Left ventricle myocardium inferior (tissue), 1 donor: ENCODE results near the gene IL33. TPM values are rescaled to one million over a fixed set of nuclear protein-coding genes. Genes with fewer than 3 reads are reported as not detected.

ENCODE experiments used
- DNase-seq: peaks from one replicate; pipeline ENCODE4 v3.0.0-alpha.2; 2020
- H3K27ac ChIP-seq: fragments of 200-600 bp; replicated peaks from 2 replicates; pipeline ENCODE4 v1.8.0; 2021
- H3K27me3 ChIP-seq: fragments of 200-600 bp; 2 replicates; pipeline ENCODE4 v1.8.0; 2021; ENCODE audit warnings: low read depth
- H3K36me3 ChIP-seq: fragments of 200-600 bp; 2 replicates; pipeline ENCODE4 v1.8.0; 2021
- H3K4me1 ChIP-seq: fragments of 200-600 bp; 2 replicates; pipeline ENCODE4 v1.8.0; 2021
- H3K4me3 ChIP-seq: fragments of 200-600 bp; 2 replicates; pipeline ENCODE4 v1.8.0; 2021; ENCODE audit warnings: mild to moderate bottlenecking, moderate library complexity
- H3K9me3 ChIP-seq: fragments of 200-600 bp; replicated peaks from 2 replicates; pipeline ENCODE4 v1.8.0; 2021
- intact Hi-C: fragments of 100-400 bp; cut with micrococcal nuclease; formaldehyde crosslinking; loops from one replicate; pipeline ENCODE4 v1.11.0; 2022
- total RNA-seq: library from RNA; stranded (reverse); fragmentation: NEBNext Ultra II Directional; extraction: Animal tissue kit (Norgen Biotek cat#: 25700); gene quantifications from one replicate; pipeline ENCODE4 v1.2.1, GENCODE V29; 2021
- TF ChIP-seq, protein P1 (sequence below): fragments of 200-600 bp; IDR thresholded peaks from 2 replicates; pipeline ENCODE4 v1.8.0; 2021; ENCODE audit warnings: antibody characterized with exemption, mild to moderate bottlenecking, borderline replicate concordance
- donor health status: DM: no; HTN: yes; CAD: no; lungs with severe emphysema.

The IL33 gene
- total RNA-seq, 1 donor from 2014 or later, result 27.1 TPM

DNA sequence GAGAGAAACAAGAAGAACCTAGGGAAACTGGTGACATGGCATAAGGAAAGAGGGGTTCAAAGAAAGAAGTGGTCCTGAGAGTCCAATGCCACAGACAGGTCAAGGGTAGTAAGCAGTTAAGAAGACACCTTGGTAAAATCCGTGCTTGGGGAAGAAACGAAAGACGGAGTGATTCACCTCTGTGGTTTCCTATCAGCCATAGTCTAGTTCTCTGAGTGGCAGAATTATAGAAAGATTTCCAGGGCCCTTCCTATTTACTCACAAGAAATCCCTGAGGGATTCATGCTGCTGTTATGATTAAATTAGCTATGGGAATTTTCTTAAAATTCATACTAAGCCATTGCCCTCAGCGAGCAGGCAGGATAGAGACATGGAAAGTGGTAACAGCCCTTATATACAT lies 31.7 kb downstream of the IL33 start:
- intact Hi-C loops, result no loop called here
- Histone ChIP-seq H3K4me3 (no peak overlapping the region), H3K36me3 (peaks cover 11% of the 10 kb centered on the region), H3K9me3 (no peaks in the 10 kb centered on the region), H3K27ac (peak overlapping the region; percentile 36), H3K4me1 (peaks cover 4% of the 10 kb centered on the region), H3K27me3 (no peaks in the 10 kb centered on the region)
- TF ChIP-seq, protein P1, sequence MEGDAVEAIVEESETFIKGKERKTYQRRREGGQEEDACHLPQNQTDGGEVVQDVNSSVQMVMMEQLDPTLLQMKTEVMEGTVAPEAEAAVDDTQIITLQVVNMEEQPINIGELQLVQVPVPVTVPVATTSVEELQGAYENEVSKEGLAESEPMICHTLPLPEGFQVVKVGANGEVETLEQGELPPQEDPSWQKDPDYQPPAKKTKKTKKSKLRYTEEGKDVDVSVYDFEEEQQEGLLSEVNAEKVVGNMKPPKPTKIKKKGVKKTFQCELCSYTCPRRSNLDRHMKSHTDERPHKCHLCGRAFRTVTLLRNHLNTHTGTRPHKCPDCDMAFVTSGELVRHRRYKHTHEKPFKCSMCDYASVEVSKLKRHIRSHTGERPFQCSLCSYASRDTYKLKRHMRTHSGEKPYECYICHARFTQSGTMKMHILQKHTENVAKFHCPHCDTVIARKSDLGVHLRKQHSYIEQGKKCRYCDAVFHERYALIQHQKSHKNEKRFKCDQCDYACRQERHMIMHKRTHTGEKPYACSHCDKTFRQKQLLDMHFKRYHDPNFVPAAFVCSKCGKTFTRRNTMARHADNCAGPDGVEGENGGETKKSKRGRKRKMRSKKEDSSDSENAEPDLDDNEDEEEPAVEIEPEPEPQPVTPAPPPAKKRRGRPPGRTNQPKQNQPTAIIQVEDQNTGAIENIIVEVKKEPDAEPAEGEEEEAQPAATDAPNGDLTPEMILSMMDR, result no peak
- no peak for DNase-seq

DNA sequence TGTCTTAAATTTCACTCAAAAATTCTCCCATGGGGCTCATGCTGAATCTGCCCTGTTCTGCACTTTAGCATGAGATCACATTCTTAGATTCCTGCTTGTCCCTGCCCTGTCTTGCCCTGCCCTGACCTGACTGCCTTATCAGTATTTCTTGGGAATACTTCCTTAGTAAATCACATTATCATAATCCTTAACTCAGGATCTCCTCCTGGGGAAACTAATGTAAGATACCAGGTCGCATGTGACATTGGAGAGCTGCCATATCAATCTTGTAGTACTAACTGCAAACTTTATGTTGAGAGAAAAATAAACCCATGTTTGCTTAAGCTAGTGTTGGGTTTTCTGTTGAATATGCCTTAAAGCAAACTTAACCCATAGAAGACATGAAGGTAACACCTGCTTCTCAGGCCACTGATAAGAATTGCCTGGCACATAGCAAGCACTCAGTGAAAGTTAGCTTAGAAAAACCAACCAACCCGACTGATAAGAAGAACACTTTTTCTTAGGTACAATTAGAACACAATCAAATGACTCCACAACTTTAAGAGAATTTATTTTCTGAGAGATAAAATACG lies 53.3 kb downstream of the IL33 start:
- Histone ChIP-seq H3K4me3 (no peak overlapping the region), H3K27me3 (no peaks in the 10 kb centered on the region), H3K4me1 (peaks cover 10% of the 10 kb centered on the region), H3K9me3 (peaks cover 16% of the 10 kb centered on the region), H3K27ac (no peak overlapping the region), H3K36me3 (peaks cover 7% of the 10 kb centered on the region)
- no peak for DNase-seq
- TF ChIP-seq, protein P1, result no peak
- intact Hi-C loops, result no loop called here

DNA sequence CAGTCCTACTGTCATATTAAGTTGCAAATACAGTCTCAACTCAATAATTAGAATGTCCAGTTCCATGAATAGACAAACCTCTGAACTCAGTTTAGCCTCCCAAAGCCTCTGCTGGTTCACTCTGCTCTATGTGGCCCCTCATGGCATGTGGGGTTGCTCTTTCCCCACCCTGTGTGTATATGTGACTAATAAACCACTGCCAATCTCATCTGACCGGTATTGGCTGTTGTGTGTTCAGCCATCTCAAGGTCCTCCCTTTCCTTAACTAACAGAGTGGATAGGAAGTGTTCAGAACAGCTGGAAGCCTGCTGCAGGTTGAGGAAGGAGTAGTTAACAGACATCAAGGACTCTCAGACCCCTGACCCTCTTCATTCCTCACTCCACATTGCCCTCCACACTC lies 55.3 kb downstream of the IL33 start:
- no peak overlapping the region for H3K4me3 ChIP-seq
- intact Hi-C loops, result no loop called here
- H3K27me3 ChIP-seq, result no peaks in the 10 kb centered on the region
- peaks cover 10% of the 10 kb centered on the region for H3K4me1 ChIP-seq
- no peaks in the 10 kb centered on the region for H3K9me3 ChIP-seq
- no peaks in the 10 kb centered on the region for H3K36me3 ChIP-seq
- TF ChIP-seq, protein P1, result no peak
- H3K27ac ChIP-seq, result peak overlapping the region; percentile 81
- no peak for DNase-seq

DNA sequence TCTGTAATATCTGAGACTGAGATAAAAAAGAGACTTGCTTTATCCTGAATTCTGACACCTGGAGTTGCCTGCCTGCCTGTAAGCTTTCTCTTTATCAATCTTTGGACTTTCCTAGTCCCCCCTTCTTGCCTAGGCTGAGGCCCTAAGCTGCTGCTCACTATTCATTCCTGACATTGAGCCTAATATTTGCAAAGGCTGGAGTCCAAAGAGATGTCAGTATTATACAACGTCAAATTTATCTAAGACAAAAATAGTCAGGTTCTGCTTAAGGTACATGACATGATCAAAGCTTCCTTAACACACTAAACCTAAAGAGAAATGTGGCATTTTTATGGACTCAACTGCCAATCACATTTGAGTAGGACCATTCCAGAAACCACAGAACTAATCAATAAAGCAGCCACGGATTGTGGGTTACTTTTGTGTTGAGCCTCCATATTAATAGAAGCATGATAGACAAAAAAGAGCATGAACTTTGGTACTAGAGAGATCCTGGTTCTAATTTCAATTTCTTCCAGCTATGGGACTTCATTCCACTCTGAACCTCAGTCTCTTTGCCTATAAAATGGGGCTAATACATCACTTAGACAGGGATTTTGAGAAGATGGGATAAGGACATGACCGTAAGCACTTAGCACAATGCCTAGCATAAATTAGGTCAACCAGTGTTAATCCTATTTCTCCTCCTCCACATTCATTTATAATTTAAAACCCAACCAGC lies 56.1 kb downstream of the IL33 start:
- Histone ChIP-seq H3K36me3 (no peaks in the 10 kb centered on the region), H3K27ac (peak overlapping the region; percentile 81), H3K4me1 (peaks cover 10% of the 10 kb centered on the region), H3K4me3 (no peak overlapping the region), H3K9me3 (no peaks in the 10 kb centered on the region), H3K27me3 (no peaks in the 10 kb centered on the region)
- intact Hi-C loops, result no loop called here
- TF ChIP-seq, protein P1, result no peak
- DNase-seq, result no peak

DNA sequence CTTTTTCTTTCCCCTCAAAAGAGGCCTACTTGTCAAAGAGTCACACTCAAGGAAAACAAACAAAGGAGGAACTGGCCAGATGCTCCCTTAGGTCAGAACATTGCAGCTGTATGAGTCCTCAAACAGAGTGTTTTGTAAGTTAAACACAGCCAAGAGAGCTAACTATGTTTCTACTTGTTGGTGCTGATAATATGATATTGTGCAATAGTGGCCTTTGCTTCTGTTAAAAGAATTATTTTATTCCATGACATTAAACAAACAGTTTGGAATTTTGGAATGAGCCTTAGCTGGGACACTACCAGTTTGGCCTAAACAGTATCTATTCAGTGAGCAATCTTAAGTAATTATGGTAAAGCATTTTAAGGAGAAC lies 56.6 kb downstream of the IL33 start:
- Histone ChIP-seq H3K4me3 (no peak overlapping the region), H3K27ac (peak overlapping the region; percentile 81), H3K27me3 (no peaks in the 10 kb centered on the region), H3K4me1 (peaks cover 10% of the 10 kb centered on the region), H3K9me3 (no peaks in the 10 kb centered on the region), H3K36me3 (no peaks in the 10 kb centered on the region)
- DNase-seq, result no peak
- TF ChIP-seq, protein P1, result no peak
- intact Hi-C loops, result no loop called here
